WTC11 (cell line): ENCODE measurements around the gene NFX1. TPM values are rescaled to one million over a fixed set of nuclear protein-coding genes. Genes with fewer than 3 reads are reported as not detected.
"Not testable (repeated sequence)": the region's sequence is repeated elsewhere in the genome, so short reads cannot be mapped to it uniquely, and the experiment has no call there.

Source experiments
- ATAC-seq: fragments of 200-7000 bp; cut with Tn5 transposase; 2 replicates; pipeline ENCODE4 v1.10.0; 2021; ENCODE audit warnings: mild to moderate bottlenecking, moderate library complexity
- CTCF ChIA-PET: fragments of 300-600 bp; sonication (Branson Sonifier 250); formaldehyde crosslinking; loops from one replicate; lab custom pipeline; 2021; ENCODE audit warnings: antibody characterized with exemption; lab: Charles Lee
- POLR2A ChIA-PET: fragments of 350-600 bp; sonication (Branson Sonifier 250); formaldehyde crosslinking; loops from one replicate; lab custom pipeline; 2021; ENCODE audit warnings: antibody characterized with exemption; lab: Charles Lee
- DNase-seq: peaks from one replicate; pipeline ENCODE4 v3.0.0; 2021; ENCODE audit warnings: low spot score
- H3K27ac Mint-ChIP-seq: 2 replicates; pipeline ENCODE4 v1.8.0; 2021; ENCODE audit warnings: mixed read lengths
- H3K27me3 Mint-ChIP-seq: 2 replicates; pipeline ENCODE4 v1.8.0; 2021; ENCODE audit warnings: low read depth, mild to moderate bottlenecking, moderate library complexity, mixed read lengths
- H3K36me3 Mint-ChIP-seq: 2 replicates; pipeline ENCODE4 v1.8.0; 2021; ENCODE audit warnings: mixed read lengths
- H3K4me1 Mint-ChIP-seq: 2 replicates; pipeline ENCODE4 v1.8.0; 2022; ENCODE audit warnings: mixed read lengths
- H3K4me3 Mint-ChIP-seq: 2 replicates; pipeline ENCODE4 v1.8.0; 2021; ENCODE audit warnings: mild to moderate bottlenecking, moderate library complexity, mixed read lengths
- H3K9me3 Mint-ChIP-seq: 2 replicates; pipeline ENCODE4 v1.8.0; 2021; ENCODE audit warnings: mixed read lengths
- ATF2 ChIP-seq: sonication (generic); formaldehyde crosslinking; IDR thresholded peaks from 2 replicates; pipeline ENCODE4 v1.8.1; 2022; ENCODE audit warnings: low read depth, missing genetic modification reagents, borderline replicate concordance
- FOXJ3 ChIP-seq: sonication (generic); formaldehyde crosslinking; IDR thresholded peaks from 2 replicates; pipeline ENCODE4 v1.9.0; 2021; ENCODE audit warnings: missing genetic modification reagents, mild to moderate bottlenecking, borderline replicate concordance
- FOXK1 ChIP-seq: sonication (generic); formaldehyde crosslinking; IDR thresholded peaks from 2 replicates; pipeline ENCODE4 v1.8.0; 2022; ENCODE audit warnings: mild to moderate bottlenecking, moderate library complexity, missing genetic modification reagents
- GABPB1 ChIP-seq: sonication (generic); formaldehyde crosslinking; IDR thresholded peaks from 2 replicates; pipeline ENCODE4 v1.8.1; 2023; ENCODE audit warnings: mild to moderate bottlenecking, missing genetic modification reagents
- HMGXB4 ChIP-seq: sonication (generic); formaldehyde crosslinking; IDR thresholded peaks from 2 replicates; pipeline ENCODE4 v1.8.1; 2023; ENCODE audit warnings: mild to moderate bottlenecking, moderate library complexity, missing genetic modification reagents
- JUN ChIP-seq: sonication (generic); formaldehyde crosslinking; IDR thresholded peaks from 2 replicates; pipeline ENCODE4 v1.8.0; 2023; ENCODE audit warnings: mild to moderate bottlenecking, missing genetic modification reagents
- RELA ChIP-seq: sonication (generic); formaldehyde crosslinking; IDR thresholded peaks from 2 replicates; pipeline ENCODE4 v1.8.1; 2022; ENCODE audit warnings: missing genetic modification reagents, mild to moderate bottlenecking, borderline replicate concordance
- SOX15 ChIP-seq: fragments of 250-450 bp; sonication (Bioruptor Pico); IDR thresholded peaks from 2 replicates; pipeline ENCODE4 v1.9.0; 2021; ENCODE audit warnings: mild to moderate bottlenecking
- STAT6 ChIP-seq: sonication (generic); formaldehyde crosslinking; conservative IDR thresholded peaks from 2 replicates; pipeline ENCODE4 v1.8.1; 2023; ENCODE audit warnings: mild to moderate bottlenecking, low read depth, missing genetic modification reagents, moderate library complexity
- TP53 ChIP-seq: sonication (generic); formaldehyde crosslinking; IDR thresholded peaks from 2 replicates; pipeline ENCODE4 v1.8.1; 2023; ENCODE audit warnings: mild to moderate bottlenecking, missing genetic modification reagents
- USF1 ChIP-seq: sonication (generic); formaldehyde crosslinking; IDR thresholded peaks from 2 replicates; pipeline ENCODE4 v1.8.0; 2022; ENCODE audit warnings: mild to moderate bottlenecking, missing genetic modification reagents
- ZBTB21 ChIP-seq: sonication (generic); formaldehyde crosslinking; IDR thresholded peaks from 2 replicates; pipeline ENCODE4 v1.8.1; 2023; ENCODE audit warnings: mild to moderate bottlenecking, missing genetic modification reagents, borderline replicate concordance
- ZBTB43 ChIP-seq: sonication (generic); formaldehyde crosslinking; IDR thresholded peaks from 2 replicates; pipeline ENCODE4 v1.8.1; 2023; ENCODE audit warnings: mild to moderate bottlenecking, missing genetic modification reagents
- ZNF219 ChIP-seq: sonication (generic); formaldehyde crosslinking; IDR thresholded peaks from 2 replicates; pipeline ENCODE4 v1.8.0; 2023; ENCODE audit warnings: missing genetic modification reagents, mild to moderate bottlenecking, borderline replicate concordance
- ZNF232 ChIP-seq: sonication (generic); formaldehyde crosslinking; IDR thresholded peaks from 2 replicates; pipeline ENCODE4 v1.8.0; 2022; ENCODE audit warnings: mild to moderate bottlenecking, missing genetic modification reagents
- ZNF396 ChIP-seq: fragments of 250-450 bp; sonication (Bioruptor Pico); IDR thresholded peaks from 2 replicates; pipeline ENCODE4 v1.8.0; 2021; ENCODE audit warnings: mild to moderate bottlenecking, moderate library complexity, borderline replicate concordance
- ZNF423 ChIP-seq: fragments of 250-450 bp; sonication (Bioruptor Pico); IDR thresholded peaks from 2 replicates; pipeline ENCODE4 v2.1.2; 2022; ENCODE audit warnings: mild to moderate bottlenecking, moderate library complexity
- ZNF425 ChIP-seq: fragments of 250-450 bp; sonication (Bioruptor Pico); conservative IDR thresholded peaks from 2 replicates; pipeline ENCODE4 v1.9.0; 2021; ENCODE audit warnings: mild to moderate bottlenecking
- ZSCAN18 ChIP-seq: fragments of 250-450 bp; sonication (Bioruptor Pico); IDR thresholded peaks from 2 replicates; pipeline ENCODE4 v2.1.2; 2022; ENCODE audit warnings: mild to moderate bottlenecking, moderate library complexity
- total RNA-seq: library from RNA; stranded (reverse); gene quantifications from 3 replicates; pipeline ENCODE4 v1.2.3, GENCODE V29; 2021

The NFX1 gene
- total RNA-seq, 1 experiment from 2014 or later, result 30.9 TPM

GRCh38 chr9:33354651-33355211 is 64.4 kb downstream of the NFX1 start (continued):
- TF ChIP-seq STAT6 (CRISPR knock-in tag) (no peak), ZNF425 (CRISPR knock-in tag) (no peak), RELA (CRISPR knock-in tag) (no peak), ATF2 (CRISPR knock-in tag) (no peak), ZBTB21 (no peak), FOXK1 (CRISPR knock-in tag) (no peak), HMGXB4 (CRISPR knock-in tag) (no peak), TP53 (CRISPR knock-in tag) (no peak), FOXJ3 (no peak), USF1 (no peak), SOX15 (CRISPR knock-in tag) (no peak), ZNF396 (no peak)

GRCh38 chr9:33355933-33356332 is 65.6 kb downstream of the NFX1 start:
- CTCF ChIA-PET, result interaction anchor here (1.7 kb wide), 1 partner anchor 19 kb away, joined by 4 read pairs; no protein-coding TSS in a partner anchor
- DNase-seq, result no peak
- Mint-ChIP-seq H3K36me3 (peaks cover 10% of the 10 kb centered on the region), H3K4me1 (no peaks in the 10 kb centered on the region), H3K9me3 (no peaks in the 10 kb centered on the region), H3K27me3 (no peaks in the 10 kb centered on the region), H3K27ac (no peak overlapping the region), H3K4me3 (no peak overlapping the region)
- TF ChIP-seq ZNF425 (CRISPR knock-in tag) (no peak), GABPB1 (CRISPR knock-in tag) (no peak), ZBTB43 (CRISPR knock-in tag) (no peak), JUN (CRISPR knock-in tag) (no peak), ZNF232 (CRISPR knock-in tag) (no peak), ZNF219 (CRISPR knock-in tag) (no peak), ZNF423 (CRISPR knock-in tag) (no peak), ZSCAN18 (no peak)
- no peak for ATAC-seq
- POLR2A ChIA-PET, result no interaction called here

GRCh38 chr9:33358641-33359040 is 68.3 kb downstream of the NFX1 start:
- DNase-seq, H3K27ac Mint-ChIP-seq, H3K36me3 Mint-ChIP-seq, H3K4me3 Mint-ChIP-seq, H3K9me3 Mint-ChIP-seq, POLR2A ChIA-PET, H3K4me1 Mint-ChIP-seq, ATAC-seq, H3K27me3 Mint-ChIP-seq: not testable (repeated sequence)
- CTCF ChIA-PET, result interaction anchor here (1.3 to 1.4 kb wide), 2 partner anchors 16 to 94 kb away, joined by 3 to 6 read pairs; no protein-coding TSS in a partner anchor
